Panc1 (cell line): ENCODE data around the gene SPTBN1. TPM values are rescaled to one million over a fixed set of nuclear protein-coding genes. Genes with fewer than 3 reads are reported as not detected.
A peak's percentile ranks its signal among the peaks of the same experiment; 100 is the strongest.
"Not testable (repeated sequence)": the region's sequence is repeated elsewhere in the genome, so short reads cannot be mapped to it uniquely, and the experiment has no call there.

Experiments
- ATAC-seq: fragments of 200-7000 bp; cut with Tn5 transposase; 2 replicates; pipeline ENCODE4 v1.9.1; 2020; ENCODE audit warnings: mild to moderate bottlenecking, moderate library complexity
- BruUV-seq: library from RNA; stranded (reverse); fragments of 400-500 nt; replicated peaks from 2 replicates; lab custom pipeline; 2021; lab: Mats Ljungman, UMichigan
- CTCF ChIA-PET: fragments of 300-600 bp; sonication (Branson Sonifier 250); formaldehyde crosslinking; loops from one replicate; lab custom pipeline; 2022; ENCODE audit warnings: antibody characterized with exemption; lab: Charles Lee
- POLR2A ChIA-PET: fragments of 300-600 bp; sonication (Branson Sonifier 250); formaldehyde crosslinking; loops from one replicate; lab custom pipeline; 2022; ENCODE audit warnings: antibody characterized with exemption; lab: Charles Lee
- DNase-seq: peaks from one replicate; pipeline ENCODE4 v3.0.0-alpha.2; 2010; ENCODE audit warnings: low read depth, low spot score
- H3K27ac ChIP-seq: 2 replicates; pipeline ENCODE4 v1.5.1; 2011; ENCODE audit warnings: mild to moderate bottlenecking, low read length, inconsistent platforms
- H3K27me3 ChIP-seq: fragments of 200-500 bp; sonication (Bioruptor generic); 2 replicates; pipeline ENCODE4 v1.6.0; 2014; ENCODE audit warnings: low read length, inconsistent platforms; ENCODE audit not compliant: control insufficient read depth, insufficient read depth
- H3K36me3 ChIP-seq: fragments of 200-500 bp; sonication (Bioruptor generic); 2 replicates; pipeline ENCODE4 v1.5.1; 2014; ENCODE audit warnings: inconsistent platforms, mild to moderate bottlenecking, low read length, moderate library complexity; ENCODE audit not compliant: control insufficient read depth, insufficient read depth
- H3K4me1 ChIP-seq: 2 replicates; pipeline ENCODE4 v1.5.1; 2011; ENCODE audit warnings: inconsistent platforms, mild to moderate bottlenecking, low read length, moderate library complexity; ENCODE audit not compliant: control insufficient read depth, insufficient read depth
- H3K4me3 ChIP-seq, 2 experiments: 2 replicates each; pipeline ENCODE4 v1.5.1; 2011 to 2012; ENCODE audit warnings: low read depth in 2 of 2, low read length in 2 of 2, mild to moderate bottlenecking in 2 of 2, inconsistent platforms in 1 of 2, moderate library complexity in 1 of 2
- H3K9me3 ChIP-seq: fragments of 200-500 bp; sonication (Bioruptor generic); 2 replicates; pipeline ENCODE4 v1.5.1; 2014; ENCODE audit warnings: low read depth, mild to moderate bottlenecking, inconsistent platforms, low read length, moderate library complexity; ENCODE audit not compliant: control insufficient read depth, insufficient read depth
- CTCF ChIP-seq: fragments of 450-650 bp; IDR thresholded peaks from 2 replicates; pipeline ENCODE4 v1.5.1; 2017; ENCODE audit warnings: mild to moderate bottlenecking
- POLR2AphosphoS5 ChIP-seq: IDR thresholded peaks from 2 replicates; pipeline ENCODE4 v1.6.1; 2012; ENCODE audit warnings: mild to moderate bottlenecking, low read depth, low read length, moderate library complexity
- REST ChIP-seq, 2 experiments: IDR thresholded peaks; 2 replicates each; pipeline ENCODE4 v1.6.1; 2011 to 2012; ENCODE audit warnings: low read depth in 2 of 2, control low read depth in 1 of 2, low read length in 1 of 2, mild to moderate bottlenecking in 1 of 2, moderate library complexity in 1 of 2; ENCODE audit not compliant: insufficient read depth in 1 of 2
- TCF7L2 ChIP-seq: IDR thresholded peaks from 2 replicates; pipeline ENCODE4 v1.6.1; 2011; ENCODE audit warnings: mild to moderate bottlenecking, low read depth, low read length, inconsistent platforms
- in situ Hi-C: cut with HindIII; loops from 2 replicates; pipeline ENCODE4 v1.10.0; 2016; ENCODE audit warnings: low sequenced_read_pairs, low pct_unique_long_range_greater_than_20kb
- intact Hi-C: fragments of 100-400 bp; cut with micrococcal nuclease; formaldehyde crosslinking; loops from one replicate; pipeline ENCODE4 v1.10.0; 2022; ENCODE audit not compliant: unreplicated experiment
- total RNA-seq: library from RNA; stranded (reverse); gene quantifications from one replicate; pipeline ENCODE4 v1.2.1, GENCODE V29; 2021; ENCODE audit not compliant: unreplicated experiment

The SPTBN1 gene
- total RNA-seq, 1 experiment from 2014 or later, result 169 TPM

- CTCF ChIA-PET, result no interaction called here
- peaks cover 16% of the 10 kb centered on the region for H3K4me1 ChIP-seq
These were observed 25.6 kb downstream of the SPTBN1 start for GRCh38 chr2:54481686-54482085.

GRCh38 chr2:54482715-54483114 is 26.6 kb downstream of the SPTBN1 start:
- POLR2A ChIA-PET, result no interaction called here
- TF ChIP-seq TCF7L2, result no peak
- BruUV-seq, result no TSS peak

More at GRCh38 chr2:54481686-54482085, 25.6 kb downstream of the SPTBN1 start:
- TF ChIP-seq CTCF (no peak), POLR2AphosphoS5 (no peak)
- no peak for DNase-seq
- no TSS peak for BruUV-seq
- in situ Hi-C loops, result no loop called here
- POLR2A ChIA-PET, result no interaction called here
- Histone ChIP-seq H3K27ac (no peak overlapping the region), H3K9me3 (no peaks in the 10 kb centered on the region), H3K36me3 (no peaks in the 10 kb centered on the region), H3K27me3 (no peaks in the 10 kb centered on the region), H3K4me3 (no peak overlapping the region)
- intact Hi-C loops, result no loop called here
- ATAC-seq, result no peak

GRCh38 chr2:54483426-54483825 is 27.3 kb downstream of the SPTBN1 start:
- H3K36me3 ChIP-seq, result no peaks in the 10 kb centered on the region
- no TSS peak for BruUV-seq
- H3K9me3 ChIP-seq, result no peaks in the 10 kb centered on the region
- ChIA-PET POLR2A (no interaction called here), CTCF (no interaction called here)
- H3K4me1 ChIP-seq, result peaks cover 13% of the 10 kb centered on the region
- in situ Hi-C loops, result no loop called here
- ATAC-seq (peak; percentile 38; the same call in 1 of the 2 replicates), DNase-seq (no peak)
- H3K27me3 ChIP-seq, result no peaks in the 10 kb centered on the region
- H3K27ac ChIP-seq, result no peak overlapping the region
- intact Hi-C loops, result no loop called here
- TF ChIP-seq REST (IDR thresholded peaks at IDR 0.05; ENCODE audit: insufficient read depth in 1 of 2, low read depth in 2 of 2, low read length in 1 of 2) (no peak), POLR2AphosphoS5 (no peak)
- H3K4me3 ChIP-seq, result no peak overlapping the region

More at GRCh38 chr2:54482715-54483114, 26.6 kb downstream of the SPTBN1 start:
- no peaks in the 10 kb centered on the region for H3K27me3 ChIP-seq
- intact Hi-C loops, result no loop called here
- peaks cover 13% of the 10 kb centered on the region for H3K4me1 ChIP-seq
- CTCF ChIA-PET, result no interaction called here
- H3K27ac ChIP-seq, result peak overlapping the region; percentile 29; the same call in 1 of the 2 replicates
- peak; percentile 38; the same call in 1 of the 2 replicates for ATAC-seq
- DNase-seq, result no peak
- no peak overlapping the region for H3K4me3 ChIP-seq
- in situ Hi-C loops, result no loop called here
- H3K36me3 ChIP-seq, result no peaks in the 10 kb centered on the region
- no peaks in the 10 kb centered on the region for H3K9me3 ChIP-seq

GRCh38 chr2:54485756-54486155 is 29.6 kb downstream of the SPTBN1 start:
- intact Hi-C loops, H3K27ac ChIP-seq, in situ Hi-C loops, ATAC-seq, H3K27me3 ChIP-seq, POLR2A ChIA-PET, H3K36me3 ChIP-seq, H3K4me3 ChIP-seq, H3K9me3 ChIP-seq, CTCF ChIA-PET, BruUV-seq, DNase-seq: not testable (repeated sequence)
- peaks cover 13% of the 10 kb centered on the region for H3K4me1 ChIP-seq
